ENCODE measurements around the gene FAM210A. TPM values are rescaled to one million over a fixed set of nuclear protein-coding genes. Genes with fewer than 3 reads are reported as not detected.
A peak's percentile ranks its signal among the peaks of the same experiment; 100 is the strongest.

FAM210A gene
- total RNA-seq, 1 donor = 20.7 TPM

DNA sequence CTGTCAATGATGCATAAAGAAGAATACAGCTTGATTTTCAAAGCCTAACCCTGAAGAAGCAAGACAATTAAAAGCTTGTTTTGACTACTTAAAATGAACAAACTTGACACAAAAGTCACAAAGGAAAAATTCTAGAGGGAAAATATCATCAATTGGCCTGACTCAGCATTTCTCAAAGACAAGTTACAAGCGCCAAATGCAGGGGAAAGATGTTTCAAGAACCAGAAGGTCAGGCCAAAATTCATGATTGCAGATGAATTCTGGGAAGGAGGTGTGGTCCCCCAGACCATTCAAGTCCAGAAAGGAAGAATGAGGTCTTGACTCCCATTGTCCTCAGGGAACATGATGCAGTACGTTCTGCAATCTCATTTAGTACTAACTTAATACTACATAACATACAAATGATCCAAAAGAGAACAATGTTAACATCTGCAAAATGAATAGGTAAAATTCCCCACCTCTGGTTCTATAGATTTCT lies 64.5 kb downstream of the FAM210A start:
- no peak for DNase-seq (ENCODE audit: low read depth)
- H3K4me3 ChIP-seq (ENCODE audit: low read depth, low read length) = no peak overlapping the region
- TF ChIP-seq, protein P1, sequence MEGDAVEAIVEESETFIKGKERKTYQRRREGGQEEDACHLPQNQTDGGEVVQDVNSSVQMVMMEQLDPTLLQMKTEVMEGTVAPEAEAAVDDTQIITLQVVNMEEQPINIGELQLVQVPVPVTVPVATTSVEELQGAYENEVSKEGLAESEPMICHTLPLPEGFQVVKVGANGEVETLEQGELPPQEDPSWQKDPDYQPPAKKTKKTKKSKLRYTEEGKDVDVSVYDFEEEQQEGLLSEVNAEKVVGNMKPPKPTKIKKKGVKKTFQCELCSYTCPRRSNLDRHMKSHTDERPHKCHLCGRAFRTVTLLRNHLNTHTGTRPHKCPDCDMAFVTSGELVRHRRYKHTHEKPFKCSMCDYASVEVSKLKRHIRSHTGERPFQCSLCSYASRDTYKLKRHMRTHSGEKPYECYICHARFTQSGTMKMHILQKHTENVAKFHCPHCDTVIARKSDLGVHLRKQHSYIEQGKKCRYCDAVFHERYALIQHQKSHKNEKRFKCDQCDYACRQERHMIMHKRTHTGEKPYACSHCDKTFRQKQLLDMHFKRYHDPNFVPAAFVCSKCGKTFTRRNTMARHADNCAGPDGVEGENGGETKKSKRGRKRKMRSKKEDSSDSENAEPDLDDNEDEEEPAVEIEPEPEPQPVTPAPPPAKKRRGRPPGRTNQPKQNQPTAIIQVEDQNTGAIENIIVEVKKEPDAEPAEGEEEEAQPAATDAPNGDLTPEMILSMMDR (IDR thresholded peaks at IDR 0.05; ENCODE audit: insufficient read depth, low read depth, low read length) = no peak

- TF ChIP-seq, protein P1 (IDR thresholded peaks at IDR 0.05; ENCODE audit: insufficient read depth, low read depth, low read length) = no peak
- H3K4me3 ChIP-seq (ENCODE audit: low read depth, low read length) = no peak overlapping the region
- no peak for DNase-seq (ENCODE audit: low read depth)
Measured at GRCh38 chr18:13661051-13661778, 65.1 kb downstream of the FAM210A start.

DNA sequence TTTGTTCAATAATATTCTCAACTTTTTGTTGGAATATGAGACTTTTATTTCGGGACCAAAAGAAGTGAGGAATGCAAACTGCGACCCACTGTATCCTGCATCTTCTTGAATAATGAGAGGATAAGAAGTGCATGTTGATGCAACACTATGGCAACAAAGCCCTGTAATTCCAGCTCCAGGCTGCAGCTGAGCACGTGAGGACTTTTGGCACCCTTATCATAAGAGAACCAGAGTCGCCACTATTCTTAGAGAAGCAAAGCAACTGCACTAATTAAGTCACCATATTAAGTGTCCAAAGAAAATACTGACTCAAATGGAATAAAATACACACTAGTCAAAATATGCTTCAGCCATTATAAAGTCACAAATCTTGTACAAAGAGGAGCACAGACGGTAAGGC lies 65.8 kb downstream of the FAM210A start:
- TF ChIP-seq, protein P1 (IDR thresholded peaks at IDR 0.05; ENCODE audit: insufficient read depth, low read depth, low read length) = no peak
- no peak overlapping the region for H3K4me3 ChIP-seq (ENCODE audit: low read depth, low read length)
- DNase-seq (ENCODE audit: low read depth) = peak; percentile 29

DNA sequence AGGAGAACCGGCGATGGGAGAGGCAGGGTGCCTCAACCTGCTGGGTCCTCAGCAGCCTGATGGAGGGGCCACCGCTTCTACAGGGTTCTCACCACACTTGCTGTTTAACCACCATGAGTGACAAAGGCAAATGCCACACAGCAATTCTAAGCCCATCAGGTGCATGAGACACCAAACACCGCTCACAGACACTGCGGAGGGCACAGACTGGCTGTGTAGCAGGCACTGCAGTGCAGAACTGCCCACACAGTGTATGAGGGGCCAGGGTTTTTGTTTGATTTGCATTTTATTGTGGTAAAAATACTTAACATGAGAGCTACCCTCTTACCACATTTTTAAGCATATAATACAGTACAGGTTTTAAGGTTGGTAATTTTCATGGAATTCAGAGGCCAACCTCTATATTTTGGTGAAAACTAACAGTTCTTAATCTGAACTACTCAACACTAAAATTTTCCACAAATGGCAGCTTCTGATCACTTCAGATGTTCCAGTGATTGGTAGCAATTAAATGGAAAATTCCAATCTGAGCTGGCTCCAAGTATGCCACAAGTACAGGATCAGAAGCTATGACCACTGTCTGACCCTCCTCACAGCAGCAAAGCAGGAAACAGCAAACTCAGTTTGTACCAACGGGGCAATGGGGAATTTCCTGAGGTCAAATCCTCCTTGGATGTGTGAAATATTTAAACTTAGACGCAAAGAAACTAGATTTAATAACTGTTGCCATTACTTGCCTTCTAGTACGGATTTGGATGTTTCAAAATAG lies 67.7 kb downstream of the FAM210A start:
- no peak for DNase-seq (ENCODE audit: low read depth)
- TF ChIP-seq, protein P1 (IDR thresholded peaks at IDR 0.05; ENCODE audit: insufficient read depth, low read depth, low read length) = no peak
- H3K4me3 ChIP-seq (ENCODE audit: low read depth, low read length) = no peak overlapping the region

- TF ChIP-seq, protein P1 (IDR thresholded peaks at IDR 0.05; ENCODE audit: insufficient read depth, low read depth, low read length) = no peak
- H3K4me3 ChIP-seq (ENCODE audit: low read depth, low read length) = no peak overlapping the region
- DNase-seq (ENCODE audit: low read depth) = no peak
Measured at GRCh38 chr18:13657974-13658373, 68.4 kb downstream of the FAM210A start.

DNA sequence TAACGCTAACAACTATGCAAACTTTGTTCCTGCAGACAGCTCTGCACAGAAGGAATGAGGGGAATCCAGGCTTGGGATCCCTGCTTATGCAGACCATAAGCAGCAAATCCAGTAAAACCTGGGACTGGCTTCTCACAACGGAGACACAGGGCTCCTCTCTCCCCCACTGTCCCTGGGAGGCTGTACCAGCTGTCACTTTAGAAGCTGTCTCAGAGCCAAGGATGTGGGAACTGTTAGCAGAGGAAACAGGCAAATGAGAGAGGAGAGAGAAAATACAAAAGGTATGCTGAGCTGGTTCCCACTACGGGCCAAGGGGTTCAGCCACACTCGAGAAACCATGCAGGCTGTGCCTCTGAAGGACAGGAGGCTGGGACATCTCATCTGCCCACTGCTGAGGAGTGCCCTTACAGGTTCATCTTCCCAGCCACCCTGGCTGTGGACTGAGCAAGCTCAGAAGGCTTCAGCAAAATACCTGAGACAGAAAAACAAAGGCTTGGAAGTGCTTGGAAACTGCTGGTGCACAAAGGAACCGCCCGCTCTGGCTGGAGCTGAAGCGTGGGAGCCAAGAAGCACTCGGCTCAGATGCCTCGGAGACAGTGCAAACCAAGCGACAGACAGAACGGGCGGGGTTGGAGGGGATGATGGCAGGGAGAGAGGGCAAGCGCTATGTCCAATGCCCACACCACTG lies 72.5 kb downstream of the FAM210A start:
- no peak for DNase-seq (ENCODE audit: low read depth)

More for the DNA sequence above, 72.5 kb downstream of the FAM210A start:
- TF ChIP-seq, protein P1 (IDR thresholded peaks at IDR 0.05; ENCODE audit: insufficient read depth, low read depth, low read length) = no peak
- no peak overlapping the region for H3K4me3 ChIP-seq (ENCODE audit: low read depth, low read length)

All from fibroblast of villous mesenchyme (primary cell).